Astrocyte of the cerebellum (primary cell): ENCODE measurements around the gene ETAA1.

Source experiments
- DNase-seq: peaks from one replicate; pipeline ENCODE4 v3.0.0-alpha.2; 2011; ENCODE audit warnings: low read depth
- H3K4me3 ChIP-seq: 2 replicates; pipeline ENCODE4 v1.5.1; 2011; ENCODE audit warnings: mild to moderate bottlenecking, low read depth, low read length, moderate library complexity
- CTCF ChIP-seq: IDR thresholded peaks from 2 replicates; pipeline ENCODE4 v1.5.1; 2012; ENCODE audit warnings: low read length, low read depth, moderate library complexity, mild to moderate bottlenecking; ENCODE audit errors: missing control alignments
- in situ Hi-C: cut with HindIII; loops from 2 replicates; pipeline ENCODE4 v1.10.0; 2017; ENCODE audit warnings: low sequenced_read_pairs

The ETAA1 gene

GRCh38 chr2:67446491-67446911, 49.4 kb downstream of the ETAA1 start:
- TF ChIP-seq CTCF: no peak
- no peak for DNase-seq
- in situ Hi-C loops: loop anchor here (5.0 kb wide), 1 partner anchor 96 kb away; no protein-coding TSS in a partner anchor
- H3K4me3 ChIP-seq: no peak overlapping the region

- H3K4me3 ChIP-seq: no peak overlapping the region
- in situ Hi-C loops: loop anchor here (5.0 kb wide), 1 partner anchor 94 kb away; no protein-coding TSS in a partner anchor
- DNase-seq: no peak
- no peak for TF ChIP-seq CTCF
Observed at GRCh38 chr2:67448648-67449047, 51.5 kb downstream of the ETAA1 start.

GRCh38 chr2:67451086-67451832, 54.1 kb downstream of the ETAA1 start:
- in situ Hi-C loops: no loop called here
- no peak for DNase-seq
- H3K4me3 ChIP-seq: no peak overlapping the region
- no peak for TF ChIP-seq CTCF

GRCh38 chr2:67453310-67453709, 56.2 kb downstream of the ETAA1 start:
- no peak for TF ChIP-seq CTCF
- no peak overlapping the region for H3K4me3 ChIP-seq
- in situ Hi-C loops: no loop called here
- no peak for DNase-seq

GRCh38 chr2:67455219-67456142, 58.3 kb downstream of the ETAA1 start:
- no peak for TF ChIP-seq CTCF
- no peak for DNase-seq
- in situ Hi-C loops: no loop called here
- no peak overlapping the region for H3K4me3 ChIP-seq

- in situ Hi-C loops: no loop called here
- DNase-seq: no peak
- no peak for TF ChIP-seq CTCF
- H3K4me3 ChIP-seq: no peak overlapping the region
Observed at GRCh38 chr2:67456428-67456827, 59.3 kb downstream of the ETAA1 start.
